Erythroblast (primary cell): ENCODE results near the gene CGNL1.

Experiments used
- GATA1 ChIP-seq: IDR thresholded peaks from 2 replicates; pipeline ENCODE4 v1.6.1; 2011; ENCODE audit warnings: low read depth, mild to moderate bottlenecking, control low read depth, low read length, moderate library complexity
- POLR2A ChIP-seq: IDR thresholded peaks from 2 replicates; pipeline ENCODE4 v1.6.1; 2011; ENCODE audit warnings: mild to moderate bottlenecking, low read length

- TF ChIP-seq POLR2A (no peak), GATA1 (no peak)
Measured at GRCh38 chr15:57377478-57377847, 1.2 kb downstream of the CGNL1 start.
